Pericardium fibroblast (primary cell): ENCODE results near the gene DUSP28. TPM values are rescaled to one million over a fixed set of nuclear protein-coding genes. Genes with fewer than 3 reads are reported as not detected.

Experiments used
- total RNA-seq: library from RNA; depleted of rRNA; stranded (reverse); fragments of >200 nt; gene quantifications from 2 replicates; pipeline ENCODE4 v1.2.3, GENCODE V29; 2015

DUSP28 gene
- total RNA-seq = 1.8 and 7.5 TPM in 2 replicates

GRCh38 chr2:240560084-240560479 is at the start of gene DUSP28:
Gene DUSP28 (plus strand): TSS chr2:240560357. CDS start chr2:240560685, 328 bp downstream.

DNA sequence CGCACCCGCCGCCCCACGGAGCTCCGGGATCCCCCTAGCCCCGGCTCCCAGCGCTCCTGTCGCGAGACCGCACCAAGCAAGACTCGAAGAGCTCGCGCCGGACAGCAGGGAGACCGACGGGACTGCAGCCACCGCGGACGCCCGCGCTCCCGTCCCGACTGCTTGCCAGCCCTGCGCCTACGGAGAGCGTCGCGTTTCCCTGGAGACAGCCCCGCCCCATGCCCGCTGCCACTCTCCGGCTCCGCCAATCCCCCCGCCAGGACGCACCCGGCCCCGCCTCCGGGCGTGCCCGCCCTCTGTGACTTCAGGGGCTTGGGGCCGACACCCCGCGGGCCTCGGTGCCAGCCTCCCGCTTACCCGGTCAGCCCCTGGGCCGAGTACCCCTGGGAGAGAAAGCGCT is 2.3 kb upstream of the DUSP28 start, which contains the start of gene ANKMY1:
ANKMY1 (minus strand) TSS at position 181 of the 400 bp plus-strand sequence. CDS start 653 bp downstream, outside the sequence.

GRCh38 chr2:240567872-240568677 is 7.9 kb downstream of the DUSP28 start, which contains the start of gene RNPEPL1:
Gene RNPEPL1 (plus strand): TSS chr2:240568484. CDS start chr2:240568587, 103 bp downstream.

GRCh38 chr2:240586198-240586918 is 26.2 kb downstream of the DUSP28 start, which contains the start of gene CAPN10:
Gene CAPN10 (plus strand): TSS chr2:240586734. CDS start chr2:240586912, 178 bp downstream.

Other genes with a start within 250 kb of the DUSP28 start
- 112 and 141 TPM in 2 replicates for gene GPC1, start 124.7 kb upstream of the DUSP28 start, total RNA-seq
- 7.6 and 8.0 TPM in 2 replicates for gene ANKMY1, start 2.4 kb upstream of the DUSP28 start, total RNA-seq
- gene RNPEPL1, start 8.1 kb downstream of the DUSP28 start, total RNA-seq = 25.3 and 30.5 TPM in 2 replicates
- 13.7 and 13.9 TPM in 2 replicates for gene CAPN10, start 26.4 kb downstream of the DUSP28 start, total RNA-seq
- 0.60 and 0.82 TPM in 2 replicates for gene GPR35, start 65.1 kb downstream of the DUSP28 start, total RNA-seq
- gene AQP12B, start 122.5 kb downstream of the DUSP28 start, total RNA-seq = not detected in 2 replicates
- gene AQP12A, start 131.5 kb downstream of the DUSP28 start, total RNA-seq = not detected in 2 replicates